ENCODE data around the gene C1GALT1C1L.

Gene C1GALT1C1L

DNA sequence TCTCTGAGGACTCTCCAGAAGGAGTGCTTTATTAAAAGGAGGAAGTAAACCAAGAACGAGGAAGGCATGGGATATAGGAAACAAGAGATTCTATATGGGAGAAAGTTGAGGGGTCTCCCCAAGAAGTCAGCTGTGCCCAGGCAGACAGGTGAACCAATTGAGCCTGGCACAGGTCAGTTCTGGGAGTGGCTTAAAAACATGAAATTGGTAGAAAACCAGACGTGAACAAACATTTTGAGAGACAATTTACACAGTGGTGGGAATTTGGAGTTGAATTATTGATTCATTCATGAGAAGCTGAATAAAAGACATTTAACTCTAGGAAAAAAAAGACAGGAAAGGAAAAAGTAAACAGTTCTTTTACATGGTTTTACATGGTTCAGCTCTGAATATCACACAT lies 22.7 kb downstream of the C1GALT1C1L start:
- H3K9me3 ChIP-seq (replicated peaks; ENCODE audit: insufficient read depth, low read length): no peaks in the 10 kb centered on the region
- no peaks in the 10 kb centered on the region for H3K9me2 ChIP-seq (replicated peaks; ENCODE audit: insufficient read depth, low read length)
- H3K27ac ChIP-seq (ENCODE audit: low read length): no peak overlapping the region
- H3K4me3 ChIP-seq (ENCODE audit: low read length): no peak overlapping the region
- no peaks in the 10 kb centered on the region for H3F3A ChIP-seq (ENCODE audit: insufficient read depth, low read length)
- no peaks in the 10 kb centered on the region for H4K20me1 ChIP-seq (ENCODE audit: insufficient read depth, low read length)
- H3K4me2 ChIP-seq (ENCODE audit: low read depth, low read length): no peak overlapping the region
- H2AFZ ChIP-seq (ENCODE audit: low read length): no peak overlapping the region
- no peaks in the 10 kb centered on the region for H3K36me3 ChIP-seq (replicated peaks; ENCODE audit: insufficient read depth, low read length)
- no peak for DNase-seq
- no peaks in the 10 kb centered on the region for H3K27me3 ChIP-seq (replicated peaks; ENCODE audit: insufficient read depth, low read length)
- TF ChIP-seq EZH2 (optimal IDR thresholded peaks at IDR 0.05; ENCODE audit: low read depth, low read length) (no peak), EZH2phosphoT487 (IDR thresholded peaks at IDR 0.05; ENCODE audit: low read length) (no peak)
- TF ChIP-seq, protein P1, sequence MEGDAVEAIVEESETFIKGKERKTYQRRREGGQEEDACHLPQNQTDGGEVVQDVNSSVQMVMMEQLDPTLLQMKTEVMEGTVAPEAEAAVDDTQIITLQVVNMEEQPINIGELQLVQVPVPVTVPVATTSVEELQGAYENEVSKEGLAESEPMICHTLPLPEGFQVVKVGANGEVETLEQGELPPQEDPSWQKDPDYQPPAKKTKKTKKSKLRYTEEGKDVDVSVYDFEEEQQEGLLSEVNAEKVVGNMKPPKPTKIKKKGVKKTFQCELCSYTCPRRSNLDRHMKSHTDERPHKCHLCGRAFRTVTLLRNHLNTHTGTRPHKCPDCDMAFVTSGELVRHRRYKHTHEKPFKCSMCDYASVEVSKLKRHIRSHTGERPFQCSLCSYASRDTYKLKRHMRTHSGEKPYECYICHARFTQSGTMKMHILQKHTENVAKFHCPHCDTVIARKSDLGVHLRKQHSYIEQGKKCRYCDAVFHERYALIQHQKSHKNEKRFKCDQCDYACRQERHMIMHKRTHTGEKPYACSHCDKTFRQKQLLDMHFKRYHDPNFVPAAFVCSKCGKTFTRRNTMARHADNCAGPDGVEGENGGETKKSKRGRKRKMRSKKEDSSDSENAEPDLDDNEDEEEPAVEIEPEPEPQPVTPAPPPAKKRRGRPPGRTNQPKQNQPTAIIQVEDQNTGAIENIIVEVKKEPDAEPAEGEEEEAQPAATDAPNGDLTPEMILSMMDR (IDR thresholded peaks at IDR 0.05; ENCODE audit: low read length): no peak
- H3K79me2 ChIP-seq (ENCODE audit: low read length): no peaks in the 10 kb centered on the region
- no peaks in the 10 kb centered on the region for H3K4me1 ChIP-seq (ENCODE audit: low read length)
- no peak overlapping the region for H3K9ac ChIP-seq (ENCODE audit: low read length)

DNA sequence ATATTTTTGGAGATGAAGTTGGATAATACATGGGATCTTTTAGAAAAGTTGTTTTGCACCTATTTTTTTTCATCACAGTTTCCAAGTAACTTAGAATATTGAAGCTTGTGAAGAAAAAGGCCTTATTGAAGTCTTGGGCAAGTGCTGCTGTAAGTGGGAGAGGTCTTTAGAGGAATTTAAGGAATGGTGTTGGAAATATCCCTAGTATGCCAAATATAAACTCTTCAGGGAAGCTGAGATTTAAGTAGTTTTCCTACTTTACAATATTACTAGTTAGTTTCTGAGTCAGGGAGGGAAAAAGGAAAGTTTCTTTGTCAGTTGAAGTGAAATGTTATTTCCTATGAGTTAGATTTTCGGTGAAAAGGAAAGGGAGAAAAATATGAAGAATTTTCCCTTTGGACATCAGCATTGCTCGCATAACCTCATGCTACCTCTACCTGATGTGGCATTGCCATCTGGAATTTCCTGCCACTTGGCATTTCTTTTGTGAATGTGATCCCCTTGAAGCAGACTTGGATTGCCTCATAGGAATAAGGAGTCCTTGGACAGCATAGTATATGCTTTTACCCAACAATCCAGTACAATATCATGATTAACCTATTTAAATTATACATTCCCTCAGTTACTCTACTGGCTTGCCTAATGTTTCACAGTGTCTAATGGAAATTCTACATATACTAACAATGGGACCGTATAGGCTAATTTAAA lies 27.1 kb downstream of the C1GALT1C1L start:
- H3K27ac ChIP-seq (ENCODE audit: low read length): no peak overlapping the region
- no peaks in the 10 kb centered on the region for H3K9me2 ChIP-seq (replicated peaks; ENCODE audit: insufficient read depth, low read length)
- TF ChIP-seq EZH2phosphoT487 (IDR thresholded peaks at IDR 0.05; ENCODE audit: low read length) (no peak), EZH2 (optimal IDR thresholded peaks at IDR 0.05; ENCODE audit: low read depth, low read length) (no peak)
- TF ChIP-seq, protein P1 (IDR thresholded peaks at IDR 0.05; ENCODE audit: low read length): no peak
- DNase-seq: no peak
- H3K4me3 ChIP-seq (ENCODE audit: low read length): no peak overlapping the region
- no peaks in the 10 kb centered on the region for H4K20me1 ChIP-seq (ENCODE audit: insufficient read depth, low read length)
- no peaks in the 10 kb centered on the region for H3K4me1 ChIP-seq (ENCODE audit: low read length)
- no peaks in the 10 kb centered on the region for H3F3A ChIP-seq (ENCODE audit: insufficient read depth, low read length)
- no peaks in the 10 kb centered on the region for H3K9me3 ChIP-seq (replicated peaks; ENCODE audit: insufficient read depth, low read length)
- H2AFZ ChIP-seq (ENCODE audit: low read length): no peak overlapping the region
- no peak overlapping the region for H3K4me2 ChIP-seq (ENCODE audit: low read depth, low read length)
- H3K27me3 ChIP-seq (replicated peaks; ENCODE audit: insufficient read depth, low read length): no peaks in the 10 kb centered on the region
- no peaks in the 10 kb centered on the region for H3K36me3 ChIP-seq (replicated peaks; ENCODE audit: insufficient read depth, low read length)
- H3K9ac ChIP-seq (ENCODE audit: low read length): no peak overlapping the region
- H3K79me2 ChIP-seq (ENCODE audit: low read length): no peaks in the 10 kb centered on the region

DNA sequence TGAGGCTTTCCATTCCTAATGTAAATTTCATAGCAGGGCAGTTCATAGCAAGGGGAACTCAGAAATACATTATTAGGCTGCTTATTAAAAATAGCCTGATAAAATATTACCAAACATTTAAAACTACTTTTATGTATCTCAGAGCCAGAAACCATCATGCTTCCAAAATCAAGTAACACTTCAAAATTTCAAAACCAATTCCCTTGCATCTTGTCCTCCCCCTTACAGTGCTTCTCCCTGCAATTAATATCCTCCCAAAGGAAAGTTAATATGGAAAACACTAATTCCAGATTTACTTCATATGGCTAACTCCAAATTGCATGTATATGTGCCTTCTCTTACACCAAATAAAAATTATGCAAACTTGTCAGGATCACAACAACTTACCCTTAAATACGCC lies 32.5 kb downstream of the C1GALT1C1L start:
- H3K4me3 ChIP-seq (ENCODE audit: low read length): no peak overlapping the region
- no peaks in the 10 kb centered on the region for H3K9me2 ChIP-seq (replicated peaks; ENCODE audit: insufficient read depth, low read length)
- no peaks in the 10 kb centered on the region for H3K79me2 ChIP-seq (ENCODE audit: low read length)
- no peak for DNase-seq
- no peaks in the 10 kb centered on the region for H3K27me3 ChIP-seq (replicated peaks; ENCODE audit: insufficient read depth, low read length)
- no peaks in the 10 kb centered on the region for H3K9me3 ChIP-seq (replicated peaks; ENCODE audit: insufficient read depth, low read length)
- H3K4me2 ChIP-seq (ENCODE audit: low read depth, low read length): no peak overlapping the region
- no peaks in the 10 kb centered on the region for H3F3A ChIP-seq (ENCODE audit: insufficient read depth, low read length)
- H4K20me1 ChIP-seq (ENCODE audit: insufficient read depth, low read length): no peaks in the 10 kb centered on the region
- no peaks in the 10 kb centered on the region for H3K4me1 ChIP-seq (ENCODE audit: low read length)
- no peak overlapping the region for H3K9ac ChIP-seq (ENCODE audit: low read length)
- H3K27ac ChIP-seq (ENCODE audit: low read length): no peak overlapping the region
- H2AFZ ChIP-seq (ENCODE audit: low read length): no peak overlapping the region
- TF ChIP-seq EZH2phosphoT487 (IDR thresholded peaks at IDR 0.05; ENCODE audit: low read length) (no peak), EZH2 (optimal IDR thresholded peaks at IDR 0.05; ENCODE audit: low read depth, low read length) (no peak)
- TF ChIP-seq, protein P1 (IDR thresholded peaks at IDR 0.05; ENCODE audit: low read length): no peak
- H3K36me3 ChIP-seq (replicated peaks; ENCODE audit: insufficient read depth, low read length): no peaks in the 10 kb centered on the region
